GM12873 (cell line): Measurements from ENCODE around the gene RHOU.

Experiments used
- CTCF ChIP-seq: IDR thresholded peaks from 2 replicates; pipeline ENCODE4 v1.5.1; 2012; ENCODE audit warnings: low read depth, mild to moderate bottlenecking, moderate library complexity, low read length, control low read depth; ENCODE audit not compliant: insufficient read depth; ENCODE audit errors: missing control alignments

The RHOU gene

GRCh38 chr1:228782662-228783417 lies 47.6 kb downstream of the RHOU start:
- TF ChIP-seq CTCF, result no peak

GRCh38 chr1:228783418-228784040 lies 48.2 kb downstream of the RHOU start:
- TF ChIP-seq CTCF, result no peak

GRCh38 chr1:228784181-228784580 lies 48.9 kb downstream of the RHOU start:
- TF ChIP-seq CTCF, result no peak

- no peak for TF ChIP-seq CTCF
These were observed 50.4 kb downstream of the RHOU start for GRCh38 chr1:228785366-228786330.

GRCh38 chr1:228786361-228787129 lies 51.3 kb downstream of the RHOU start:
- TF ChIP-seq CTCF, result no peak

GRCh38 chr1:228791791-228792190 lies 56.5 kb downstream of the RHOU start:
- no peak for TF ChIP-seq CTCF
